Measurements from ENCODE around the gene TMED6. TPM values are rescaled to one million over a fixed set of nuclear protein-coding genes. Genes with fewer than 3 reads are reported as not detected.

The TMED6 gene
- polyA plus RNA-seq, 1 donor: 3.6 TPM

- Histone ChIP-seq H3K9me3 (ENCODE audit: control insufficient read depth, low read depth, low read length) (no peaks in the 10 kb centered on the region), H3K4me1 (ENCODE audit: control insufficient read depth, insufficient read depth, low read length) (peaks cover 42% of the 10 kb centered on the region), H3K36me3 (ENCODE audit: control insufficient read depth, insufficient read depth, low read length) (peaks cover 74% of the 10 kb centered on the region), H3K27me3 (ENCODE audit: control insufficient read depth, insufficient read depth, low read length) (no peaks in the 10 kb centered on the region), H3K4me3 (ENCODE audit: low read length) (no peak overlapping the region), H3K27ac (ENCODE audit: low read length) (no peak overlapping the region)
- DNase-seq: no peak
- WGBS (ENCODE audit: insufficient coverage, low lambda C conversion rate): no CpG with 5 or more reads among the region's 10 CpGs
These were observed 26.9 kb downstream of the TMED6 start for GRCh38 chr16:69324585-69325253.

- H3K36me3 ChIP-seq (ENCODE audit: control insufficient read depth, insufficient read depth, low read length): peaks cover 80% of the 10 kb centered on the region
- H3K4me3 ChIP-seq (ENCODE audit: low read length): no peak overlapping the region
- H3K27ac ChIP-seq (ENCODE audit: low read length): no peak overlapping the region
- H3K4me1 ChIP-seq (ENCODE audit: control insufficient read depth, insufficient read depth, low read length): peaks cover 36% of the 10 kb centered on the region
- H3K27me3 ChIP-seq (ENCODE audit: control insufficient read depth, insufficient read depth, low read length): no peaks in the 10 kb centered on the region
- no CpG with 5 or more reads among the region's 8 CpGs for WGBS (ENCODE audit: insufficient coverage, low lambda C conversion rate)
- H3K9me3 ChIP-seq (ENCODE audit: control insufficient read depth, low read depth, low read length): no peaks in the 10 kb centered on the region
- DNase-seq: peak in 1 of 2 donors; percentile 16
These were observed 27.5 kb downstream of the TMED6 start for GRCh38 chr16:69324013-69324531.

- WGBS (ENCODE audit: insufficient coverage, low lambda C conversion rate): no CpG with 5 or more reads among the region's 14 CpGs
- H3K4me1 ChIP-seq (ENCODE audit: control insufficient read depth, insufficient read depth, low read length): peaks cover 30% of the 10 kb centered on the region
- no peak overlapping the region for H3K4me3 ChIP-seq (ENCODE audit: low read length)
- H3K36me3 ChIP-seq (ENCODE audit: control insufficient read depth, insufficient read depth, low read length): peaks cover 80% of the 10 kb centered on the region
- no peak overlapping the region for H3K27ac ChIP-seq (ENCODE audit: low read length)
- no peak for DNase-seq
- H3K9me3 ChIP-seq (ENCODE audit: control insufficient read depth, low read depth, low read length): no peaks in the 10 kb centered on the region
- no peaks in the 10 kb centered on the region for H3K27me3 ChIP-seq (ENCODE audit: control insufficient read depth, insufficient read depth, low read length)
These were observed 28.2 kb downstream of the TMED6 start for GRCh38 chr16:69323415-69323814.

GRCh38 chr16:69322343-69322742 is 29.2 kb downstream of the TMED6 start:
- no CpG with 5 or more reads among the region's 7 CpGs for WGBS (ENCODE audit: insufficient coverage, low lambda C conversion rate)
- Histone ChIP-seq H3K27me3 (ENCODE audit: control insufficient read depth, insufficient read depth, low read length) (no peaks in the 10 kb centered on the region), H3K27ac (ENCODE audit: low read length) (no peak overlapping the region), H3K4me3 (ENCODE audit: low read length) (no peak overlapping the region), H3K9me3 (ENCODE audit: control insufficient read depth, low read depth, low read length) (no peaks in the 10 kb centered on the region), H3K4me1 (ENCODE audit: control insufficient read depth, insufficient read depth, low read length) (peaks cover 19% of the 10 kb centered on the region), H3K36me3 (ENCODE audit: control insufficient read depth, insufficient read depth, low read length) (peaks cover 82% of the 10 kb centered on the region)
- no peak for DNase-seq

- no CpG with 5 or more reads among the region's 22 CpGs for WGBS (ENCODE audit: insufficient coverage, low lambda C conversion rate)
- Histone ChIP-seq H3K4me1 (ENCODE audit: control insufficient read depth, insufficient read depth, low read length) (peaks cover 8% of the 10 kb centered on the region), H3K27ac (ENCODE audit: low read length) (no peak overlapping the region), H3K4me3 (ENCODE audit: low read length) (no peak overlapping the region), H3K9me3 (ENCODE audit: control insufficient read depth, low read depth, low read length) (no peaks in the 10 kb centered on the region), H3K36me3 (ENCODE audit: control insufficient read depth, insufficient read depth, low read length) (peaks cover 92% of the 10 kb centered on the region), H3K27me3 (ENCODE audit: control insufficient read depth, insufficient read depth, low read length) (no peaks in the 10 kb centered on the region)
- DNase-seq: no peak
These were observed 30.5 kb downstream of the TMED6 start for GRCh38 chr16:69321080-69321479.

- Histone ChIP-seq H3K4me1 (ENCODE audit: control insufficient read depth, insufficient read depth, low read length) (peaks cover 4% of the 10 kb centered on the region), H3K4me3 (ENCODE audit: low read length) (no peak overlapping the region), H3K27me3 (ENCODE audit: control insufficient read depth, insufficient read depth, low read length) (no peaks in the 10 kb centered on the region), H3K27ac (ENCODE audit: low read length) (no peak overlapping the region), H3K9me3 (ENCODE audit: control insufficient read depth, low read depth, low read length) (no peaks in the 10 kb centered on the region), H3K36me3 (ENCODE audit: control insufficient read depth, insufficient read depth, low read length) (peaks cover 92% of the 10 kb centered on the region)
- 98% methylated on average over 5 of the region's 13 CpGs for WGBS (ENCODE audit: insufficient coverage, low lambda C conversion rate)
- no peak for DNase-seq
These were observed 30.9 kb downstream of the TMED6 start for GRCh38 chr16:69320740-69321073.

- H3K9me3 ChIP-seq (ENCODE audit: control insufficient read depth, low read depth, low read length): no peaks in the 10 kb centered on the region
- H3K4me3 ChIP-seq (ENCODE audit: low read length): no peak overlapping the region
- no CpG with 5 or more reads among the region's 30 CpGs for WGBS (ENCODE audit: insufficient coverage, low lambda C conversion rate)
- DNase-seq: no peak
- peaks cover 2% of the 10 kb centered on the region for H3K4me1 ChIP-seq (ENCODE audit: control insufficient read depth, insufficient read depth, low read length)
- H3K27me3 ChIP-seq (ENCODE audit: control insufficient read depth, insufficient read depth, low read length): no peaks in the 10 kb centered on the region
- peaks cover 96% of the 10 kb centered on the region for H3K36me3 ChIP-seq (ENCODE audit: control insufficient read depth, insufficient read depth, low read length)
- no peak overlapping the region for H3K27ac ChIP-seq (ENCODE audit: low read length)
These were observed 31.5 kb downstream of the TMED6 start for GRCh38 chr16:69319826-69320739.

- no CpG with 5 or more reads among the region's 9 CpGs for WGBS (ENCODE audit: insufficient coverage, low lambda C conversion rate)
- no peaks in the 10 kb centered on the region for H3K27me3 ChIP-seq (ENCODE audit: control insufficient read depth, insufficient read depth, low read length)
- peaks cover 96% of the 10 kb centered on the region for H3K36me3 ChIP-seq (ENCODE audit: control insufficient read depth, insufficient read depth, low read length)
- no peak overlapping the region for H3K27ac ChIP-seq (ENCODE audit: low read length)
- DNase-seq: no peak
- H3K4me1 ChIP-seq (ENCODE audit: control insufficient read depth, insufficient read depth, low read length): no peaks in the 10 kb centered on the region
- H3K9me3 ChIP-seq (ENCODE audit: control insufficient read depth, low read depth, low read length): no peaks in the 10 kb centered on the region
- H3K4me3 ChIP-seq (ENCODE audit: low read length): no peak overlapping the region
These were observed 32.2 kb downstream of the TMED6 start for GRCh38 chr16:69319381-69319780.

- no peak overlapping the region for H3K27ac ChIP-seq (ENCODE audit: low read length)
- H3K4me3 ChIP-seq (ENCODE audit: low read length): no peak overlapping the region
- H3K4me1 ChIP-seq (ENCODE audit: control insufficient read depth, insufficient read depth, low read length): no peaks in the 10 kb centered on the region
- peaks cover 95% of the 10 kb centered on the region for H3K36me3 ChIP-seq (ENCODE audit: control insufficient read depth, insufficient read depth, low read length)
- WGBS (ENCODE audit: insufficient coverage, low lambda C conversion rate): no CpG with 5 or more reads among the region's 10 CpGs
- no peaks in the 10 kb centered on the region for H3K27me3 ChIP-seq (ENCODE audit: control insufficient read depth, insufficient read depth, low read length)
- no peak for DNase-seq
- no peaks in the 10 kb centered on the region for H3K9me3 ChIP-seq (ENCODE audit: control insufficient read depth, low read depth, low read length)
These were observed 32.7 kb downstream of the TMED6 start for GRCh38 chr16:69318911-69319289.

- Histone ChIP-seq H3K27me3 (ENCODE audit: control insufficient read depth, insufficient read depth, low read length) (no peaks in the 10 kb centered on the region), H3K4me1 (ENCODE audit: control insufficient read depth, insufficient read depth, low read length) (no peaks in the 10 kb centered on the region), H3K9me3 (ENCODE audit: control insufficient read depth, low read depth, low read length) (no peaks in the 10 kb centered on the region), H3K36me3 (ENCODE audit: control insufficient read depth, insufficient read depth, low read length) (peaks cover 95% of the 10 kb centered on the region), H3K27ac (ENCODE audit: low read length) (no peak overlapping the region), H3K4me3 (ENCODE audit: low read length) (no peak overlapping the region)
- WGBS (ENCODE audit: insufficient coverage, low lambda C conversion rate): no CpG with 5 or more reads among the region's 30 CpGs
- DNase-seq: no peak
These were observed 33.2 kb downstream of the TMED6 start for GRCh38 chr16:69318177-69318910.

Data from large intestine (tissue), 3 donors.